HG02840 (cell line): ENCODE data around the gene TSPAN14.
A peak's percentile ranks its signal among the peaks of the same experiment; 100 is the strongest.
"Not testable (repeated sequence)": the region's sequence is repeated elsewhere in the genome, so short reads cannot be mapped to it uniquely, and the experiment has no call there.

Source experiments
- ATAC-seq: cut with Tn5 transposase; IDR thresholded peaks from one replicate; pipeline ENCODE4 v1.9.1; 2021; ENCODE audit warnings: mild to moderate bottlenecking, moderate library complexity, moderate number of reproducible peaks; ENCODE audit not compliant: unreplicated experiment, low FRiP score

The TSPAN14 gene

GRCh38 chr10:80518143-80518806 is 64.2 kb downstream of the TSPAN14 start:
- ATAC-seq, result no peak

- no peak for ATAC-seq
Observed at GRCh38 chr10:80518807-80519360, 64.8 kb downstream of the TSPAN14 start.

- no peak for ATAC-seq
Observed at GRCh38 chr10:80519936-80520650, 66.0 kb downstream of the TSPAN14 start.

- ATAC-seq, result no peak
Observed at GRCh38 chr10:80520661-80521470, 66.8 kb downstream of the TSPAN14 start.

- ATAC-seq, result no peak
Observed at GRCh38 chr10:80522756-80523363, 68.8 kb downstream of the TSPAN14 start.

GRCh38 chr10:80523773-80524172 is 69.7 kb downstream of the TSPAN14 start:
- no peak for ATAC-seq

- no peak for ATAC-seq
Observed at GRCh38 chr10:80524190-80524909, 70.2 kb downstream of the TSPAN14 start.

GRCh38 chr10:80526218-80526617 is 72.1 kb downstream of the TSPAN14 start:
- no peak for ATAC-seq

GRCh38 chr10:80526742-80527141 is 72.6 kb downstream of the TSPAN14 start:
- no peak for ATAC-seq

- no peak for ATAC-seq
Observed at GRCh38 chr10:80528185-80528700, 74.1 kb downstream of the TSPAN14 start.

GRCh38 chr10:80528901-80529300 is 74.8 kb downstream of the TSPAN14 start:
- no peak for ATAC-seq

GRCh38 chr10:80529604-80530003 is 75.5 kb downstream of the TSPAN14 start:
- no peak for ATAC-seq

- no peak for ATAC-seq
Observed at GRCh38 chr10:80530251-80530650, 76.1 kb downstream of the TSPAN14 start.

- ATAC-seq, result no peak
Observed at GRCh38 chr10:80530816-80531215, 76.7 kb downstream of the TSPAN14 start.

GRCh38 chr10:80532571-80532970 is 78.5 kb downstream of the TSPAN14 start:
- ATAC-seq, result no peak

GRCh38 chr10:80534059-80534458 is 79.9 kb downstream of the TSPAN14 start:
- ATAC-seq, result not testable (repeated sequence)

- ATAC-seq, result not testable (repeated sequence)
Observed at GRCh38 chr10:80534646-80535045, 80.5 kb downstream of the TSPAN14 start.

- ATAC-seq, result peak; percentile 87
Observed at GRCh38 chr10:80535671-80536360, 81.7 kb downstream of the TSPAN14 start.

GRCh38 chr10:80536361-80536835 is 82.3 kb downstream of the TSPAN14 start:
- no peak for ATAC-seq
